ENCODE data around the gene EPB41L5.

- TF ChIP-seq SP1 (CRISPR knock-in tag; conservative IDR thresholded peaks at IDR 0.05) (no peak), JUN (CRISPR knock-in tag; IDR thresholded peaks at IDR 0.05) (no peak), CTCF (IDR thresholded peaks at IDR 0.05) (no peak), PRDM15 (CRISPR knock-in tag; IDR thresholded peaks at IDR 0.05) (no peak), CDX4 (CRISPR knock-in tag; IDR thresholded peaks at IDR 0.05; ENCODE audit: borderline replicate concordance) (no peak), ELF4 (CRISPR knock-in tag; IDR thresholded peaks at IDR 0.05; ENCODE audit: low read depth) (no peak), CBFB (CRISPR knock-in tag; IDR thresholded peaks at IDR 0.05; ENCODE audit: low read depth) (no peak), USF1 (CRISPR knock-in tag; IDR thresholded peaks at IDR 0.05) (no peak), TCF7 (CRISPR knock-in tag; IDR thresholded peaks at IDR 0.05; ENCODE audit: low read depth) (no peak), E2F4 (CRISPR knock-in tag; IDR thresholded peaks at IDR 0.05; ENCODE audit: borderline replicate concordance, low read depth) (no peak), IRF1 (CRISPR knock-in tag; IDR thresholded peaks at IDR 0.05) (no peak), USF2 (CRISPR knock-in tag; IDR thresholded peaks at IDR 0.05) (no peak), E2F5 (CRISPR knock-in tag; IDR thresholded peaks at IDR 0.05) (no peak)
Observed at GRCh38 chr2:120169020-120169419, 156.1 kb downstream of the EPB41L5 start.
